ENCODE data around the gene ITGA8. TPM values are rescaled to one million over a fixed set of nuclear protein-coding genes. Genes with fewer than 3 reads are reported as not detected.

ITGA8 gene
- total RNA-seq, 1 experiment from 2014 or later, result 0.02 TPM

GRCh38 chr10:15543994-15544393 is 175.7 kb downstream of the ITGA8 start:
- H3K9me3 ChIP-seq (ENCODE audit: control insufficient read depth in 1 of 2, insufficient read depth in 1 of 2, low read depth in 1 of 2, low read length in 2 of 2), result no peaks in the 10 kb centered on the region
- intact Hi-C loops (cut with micrococcal nuclease), result no loop called here
- H2AFZ ChIP-seq (ENCODE audit: low read depth, low read length, poor library complexity, severe bottlenecking), result no peak overlapping the region
- ATAC-seq (no peak), DNase-seq (ENCODE audit: low read depth, low spot score) (no peak)
- H3K9me2 ChIP-seq (ENCODE audit: insufficient read depth), result no peaks in the 10 kb centered on the region
- RAD21 ChIA-PET (ENCODE audit: low non-redundant PET in 1 of 2, low total read pairs in 2 of 2, uncharacterized antibody in 2 of 2, unreplicated experiment in 2 of 2), result no interaction called here
- no peak overlapping the region for H3K4me3 ChIP-seq (replicated peaks in 1 of 2; ENCODE audit: low read depth in 1 of 2, low read length in 2 of 2)
- H3K79me2 ChIP-seq (ENCODE audit: insufficient read depth, low read length), result no peaks in the 10 kb centered on the region
- TF ChIP-seq, protein P1, sequence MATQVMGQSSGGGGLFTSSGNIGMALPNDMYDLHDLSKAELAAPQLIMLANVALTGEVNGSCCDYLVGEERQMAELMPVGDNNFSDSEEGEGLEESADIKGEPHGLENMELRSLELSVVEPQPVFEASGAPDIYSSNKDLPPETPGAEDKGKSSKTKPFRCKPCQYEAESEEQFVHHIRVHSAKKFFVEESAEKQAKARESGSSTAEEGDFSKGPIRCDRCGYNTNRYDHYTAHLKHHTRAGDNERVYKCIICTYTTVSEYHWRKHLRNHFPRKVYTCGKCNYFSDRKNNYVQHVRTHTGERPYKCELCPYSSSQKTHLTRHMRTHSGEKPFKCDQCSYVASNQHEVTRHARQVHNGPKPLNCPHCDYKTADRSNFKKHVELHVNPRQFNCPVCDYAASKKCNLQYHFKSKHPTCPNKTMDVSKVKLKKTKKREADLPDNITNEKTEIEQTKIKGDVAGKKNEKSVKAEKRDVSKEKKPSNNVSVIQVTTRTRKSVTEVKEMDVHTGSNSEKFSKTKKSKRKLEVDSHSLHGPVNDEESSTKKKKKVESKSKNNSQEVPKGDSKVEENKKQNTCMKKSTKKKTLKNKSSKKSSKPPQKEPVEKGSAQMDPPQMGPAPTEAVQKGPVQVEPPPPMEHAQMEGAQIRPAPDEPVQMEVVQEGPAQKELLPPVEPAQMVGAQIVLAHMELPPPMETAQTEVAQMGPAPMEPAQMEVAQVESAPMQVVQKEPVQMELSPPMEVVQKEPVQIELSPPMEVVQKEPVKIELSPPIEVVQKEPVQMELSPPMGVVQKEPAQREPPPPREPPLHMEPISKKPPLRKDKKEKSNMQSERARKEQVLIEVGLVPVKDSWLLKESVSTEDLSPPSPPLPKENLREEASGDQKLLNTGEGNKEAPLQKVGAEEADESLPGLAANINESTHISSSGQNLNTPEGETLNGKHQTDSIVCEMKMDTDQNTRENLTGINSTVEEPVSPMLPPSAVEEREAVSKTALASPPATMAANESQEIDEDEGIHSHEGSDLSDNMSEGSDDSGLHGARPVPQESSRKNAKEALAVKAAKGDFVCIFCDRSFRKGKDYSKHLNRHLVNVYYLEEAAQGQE (IDR thresholded peaks at IDR 0.05; ENCODE audit: low read depth), result no peak
- no peak for TF ChIP-seq POLR2AphosphoS5 (IDR thresholded peaks at IDR 0.05; ENCODE audit: low read depth, low read length)
- TF ChIP-seq ZNF274 (IDR thresholded peaks at IDR 0.05; ENCODE audit: low read depth, low read length), result no peak
- no peaks in the 10 kb centered on the region for H4K20me1 ChIP-seq (ENCODE audit: insufficient read depth)
- POLR2A ChIA-PET, result no interaction called here
- no peak overlapping the region for H3K27ac ChIP-seq (ENCODE audit: low read depth, low read length)
- no peaks in the 10 kb centered on the region for H3K4me1 ChIP-seq (ENCODE audit: control insufficient read depth in 1 of 2, insufficient read depth in 2 of 2, low read length in 2 of 2)
- BruUV-seq (replicated peaks), result no TSS peak
- H3K4me2 ChIP-seq (ENCODE audit: low read length), result no peak overlapping the region
- H3K36me3 ChIP-seq (ENCODE audit: control insufficient read depth in 1 of 2, insufficient read depth in 2 of 2, low read length in 2 of 2), result no peaks in the 10 kb centered on the region
- CTCF ChIA-PET, result no interaction called here
- peaks cover 4% of the 10 kb centered on the region; the same call in 1 of the 2 replicates for H3K27me3 ChIP-seq (ENCODE audit: insufficient read depth, low read length)
- no peak overlapping the region for H3K9ac ChIP-seq (ENCODE audit: low read length)

GRCh38 chr10:15542817-15543216 is 176.9 kb downstream of the ITGA8 start:
- no peak for DNase-seq (ENCODE audit: low read depth, low spot score)
- Histone ChIP-seq H3K4me3 (replicated peaks in 1 of 2; ENCODE audit: low read depth in 1 of 2, low read length in 2 of 2) (no peak overlapping the region), H3K79me2 (ENCODE audit: insufficient read depth, low read length) (no peaks in the 10 kb centered on the region), H2AFZ (ENCODE audit: low read depth, low read length, poor library complexity, severe bottlenecking) (no peak overlapping the region), H3K27me3 (ENCODE audit: insufficient read depth, low read length) (peaks cover 5% of the 10 kb centered on the region; the same call in 1 of the 2 replicates), H3K9me3 (ENCODE audit: control insufficient read depth in 1 of 2, insufficient read depth in 1 of 2, low read depth in 1 of 2, low read length in 2 of 2) (no peaks in the 10 kb centered on the region), H3K4me2 (ENCODE audit: low read length) (no peak overlapping the region), H3K4me1 (ENCODE audit: control insufficient read depth in 1 of 2, insufficient read depth in 2 of 2, low read length in 2 of 2) (no peaks in the 10 kb centered on the region), H3K9me2 (ENCODE audit: insufficient read depth) (no peaks in the 10 kb centered on the region), H3K27ac (ENCODE audit: low read depth, low read length) (no peak overlapping the region), H3K36me3 (ENCODE audit: control insufficient read depth in 1 of 2, insufficient read depth in 2 of 2, low read length in 2 of 2) (no peaks in the 10 kb centered on the region), H4K20me1 (ENCODE audit: insufficient read depth) (no peaks in the 10 kb centered on the region), H3K9ac (ENCODE audit: low read length) (no peak overlapping the region)
- intact Hi-C loops (cut with micrococcal nuclease), result no loop called here
- ChIA-PET CTCF (no interaction called here), POLR2A (no interaction called here), RAD21 (ENCODE audit: low non-redundant PET in 1 of 2, low total read pairs in 2 of 2, uncharacterized antibody in 2 of 2, unreplicated experiment in 2 of 2) (no interaction called here)
- no peak for ATAC-seq
- BruUV-seq (replicated peaks), result no TSS peak
- TF ChIP-seq EZH2phosphoT487 (IDR thresholded peaks at IDR 0.05; ENCODE audit: borderline replicate concordance), result no peak
- TF ChIP-seq POLR2A (IDR thresholded peaks at IDR 0.05; ENCODE audit: borderline replicate concordance, extremely low read depth, insufficient read depth, insufficient read length), result no peak
- no peak for TF ChIP-seq POLR2AphosphoS5 (IDR thresholded peaks at IDR 0.05; ENCODE audit: low read depth, low read length)
- TF ChIP-seq ZNF274 (IDR thresholded peaks at IDR 0.05; ENCODE audit: low read depth, low read length), result no peak
- TF ChIP-seq, protein P2, sequence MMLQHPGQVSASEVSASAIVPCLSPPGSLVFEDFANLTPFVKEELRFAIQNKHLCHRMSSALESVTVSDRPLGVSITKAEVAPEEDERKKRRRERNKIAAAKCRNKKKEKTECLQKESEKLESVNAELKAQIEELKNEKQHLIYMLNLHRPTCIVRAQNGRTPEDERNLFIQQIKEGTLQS (IDR thresholded peaks at IDR 0.05), result no peak
- no peak for TF ChIP-seq SRF (IDR thresholded peaks at IDR 0.05; ENCODE audit: low read depth)
